GM18873 (cell line): ENCODE data around the gene OR5L1.

ENCODE experiments used
- ATAC-seq: cut with Tn5 transposase; IDR thresholded peaks from one replicate; pipeline ENCODE4 v1.9.1; 2021; ENCODE audit warnings: mild to moderate bottlenecking, moderate library complexity, moderate number of reproducible peaks; ENCODE audit not compliant: unreplicated experiment, low FRiP score

Gene OR5L1

GRCh38 chr11:55811067-55811466 lies at the start of gene OR5L1:
Gene OR5L1, plus strand, starts transcription at chr11:55811367. Its CDS starts 100 bp downstream, at chr11:55811467.
- no peak for ATAC-seq

- ATAC-seq: no peak
Measured at GRCh38 chr11:55773138-55773537, 38.0 kb upstream of the OR5L1 start, which contains the start of gene OR5D13. Gene OR5D13, plus strand, starts transcription at chr11:55773438. Its CDS starts 0 bp downstream, at chr11:55773438.

- no peak for ATAC-seq
Measured at GRCh38 chr11:55791606-55792005, 19.6 kb upstream of the OR5L1 start.

GRCh38 chr11:55793321-55793720 lies 17.8 kb upstream of the OR5L1 start:
- ATAC-seq: no peak

- no peak for ATAC-seq
Measured at GRCh38 chr11:55795256-55795655, 15.9 kb upstream of the OR5L1 start, which contains the start of gene OR5D14. Gene OR5D14, plus strand, starts transcription at chr11:55795556. Its CDS starts 0 bp downstream, at chr11:55795556.

GRCh38 chr11:55806248-55806647 lies 4.9 kb upstream of the OR5L1 start:
- ATAC-seq: no peak

GRCh38 chr11:55819330-55819729 lies 8.2 kb downstream of the OR5L1 start, which contains the start of gene OR5D18:
Gene OR5D18, plus strand, starts transcription at chr11:55819630. Its CDS starts 0 bp downstream, at chr11:55819630.
- no peak for ATAC-seq

- no peak for ATAC-seq
Measured at GRCh38 chr11:55826919-55827318, 15.8 kb downstream of the OR5L1 start, which contains the start of gene OR5L2. Gene OR5L2, plus strand, starts transcription at chr11:55827219. Its CDS starts 0 bp downstream, at chr11:55827219.

- ATAC-seq: no peak
Measured at GRCh38 chr11:55838452-55838851, 27.3 kb downstream of the OR5L1 start, which contains the start of gene OR5D16. Gene OR5D16, plus strand, starts transcription at chr11:55838752. Its CDS starts 0 bp downstream, at chr11:55838752.

- no peak for ATAC-seq
Measured at GRCh38 chr11:55847453-55847852, 36.3 kb downstream of the OR5L1 start.

GRCh38 chr11:55849037-55849436 lies 37.9 kb downstream of the OR5L1 start:
- no peak for ATAC-seq

- ATAC-seq: no peak
Measured at GRCh38 chr11:55852141-55852540, 41.0 kb downstream of the OR5L1 start.

GRCh38 chr11:55854704-55855103 lies 43.5 kb downstream of the OR5L1 start:
- no peak for ATAC-seq
